BLaER1 treated with 17β-estradiol and CSF1 and Interleukin-3, amounts not matched to agents 10 nM and 100 nM (cell line): Measurements from ENCODE around the gene AGGF1.
A peak's percentile ranks its signal among the peaks of the same experiment; 100 is the strongest.
"Not testable (repeated sequence)": the region's sequence is repeated elsewhere in the genome, so short reads cannot be mapped to it uniquely, and the experiment has no call there.

ENCODE experiments used
- H3K27ac ChIP-seq, 11 experiments: shearing (Covaris generic); formaldehyde crosslinking; 2 replicates each; pipeline ENCODE4 v1.8.1; 2022
- H3K27me3 ChIP-seq, 11 experiments: shearing (Covaris generic); formaldehyde crosslinking; 2 replicates each; pipeline ENCODE4 v1.8.1; 2022
- H3K36me3 ChIP-seq, 11 experiments: shearing (Covaris generic); formaldehyde crosslinking; 2 replicates each; pipeline ENCODE4 v1.8.1; 2022
- H3K4me1 ChIP-seq, 10 experiments: shearing (Covaris generic); formaldehyde crosslinking; 2 replicates each; pipeline ENCODE4 v1.8.1; 2022
- H3K4me2 ChIP-seq, 11 experiments: shearing (Covaris generic); formaldehyde crosslinking; 2 replicates each; pipeline ENCODE4 v1.8.1; 2022
- H3K4me3 ChIP-seq, 10 experiments: shearing (Covaris generic); formaldehyde crosslinking; 2 replicates each; pipeline ENCODE4 v1.8.1; 2022
- H3K9ac ChIP-seq, 11 experiments: shearing (Covaris generic); formaldehyde crosslinking; 2 replicates each; pipeline ENCODE4 v1.8.1; 2022
- H3K9me3 ChIP-seq, 11 experiments: shearing (Covaris generic); formaldehyde crosslinking; replicated peaks in 1 of 11; 2 replicates each; pipeline ENCODE4 v1.8.1; 2022
- H4K20me1 ChIP-seq, 11 experiments: shearing (Covaris generic); formaldehyde crosslinking; 2 replicates each; pipeline ENCODE4 v1.8.1; 2022
- Cebpa-rat ChIP-seq, 11 experiments: shearing (Covaris generic); IDR thresholded peaks; 2 replicates each; pipeline ENCODE4 v1.8.1; 2022

Gene AGGF1

GRCh38 chr5:77086689-77087483 is 56.7 kb downstream of the AGGF1 start, which contains the start of gene ZBED3:
ZBED3 (minus strand) TSS chr5:77087285; CDS start chr5:77077878, 9,407 bp downstream.
- Histone ChIP-seq H4K20me1 (no peaks in the 10 kb centered on the region), H3K36me3 (peaks cover 3 to 23% (median 17%) of the 10 kb centered on the region in 11 experiments; a peak in 17 of 22 replicates), H3K9me3 (peaks cover 0 to 24% (median 4%) of the 10 kb centered on the region in 11 experiments; a peak in 9 of 22 replicates)

GRCh38 chr5:77087484-77088261 is 57.5 kb downstream of the AGGF1 start:
- peaks cover 0 to 24% (median 4%) of the 10 kb centered on the region in 11 experiments; a peak in 9 of 22 replicates for H3K9me3 ChIP-seq
- peak overlapping the region; percentile 77 to 96 (median 86) for H3K4me2 ChIP-seq

More at GRCh38 chr5:77086689-77087483, 56.7 kb downstream of the AGGF1 start, which contains the start of gene ZBED3:
- H3K9ac ChIP-seq: peak within 1 kb of the TSS; percentile 90 to 99 (median 95)
- H3K4me3 ChIP-seq: peak within 1 kb of the TSS; percentile 70 to 91 (median 83)
- H3K4me1 ChIP-seq: peaks cover 14 to 32% (median 21%) of the 10 kb centered on the region in 10 experiments
- peak within 1 kb of the TSS; percentile 81 to 98 (median 95) for H3K27ac ChIP-seq
- peak within 1 kb of the TSS; percentile 77 to 96 (median 86) for H3K4me2 ChIP-seq
- peak; percentile 48 to 98 (median 85); a peak in 18 of 22 replicates for TF ChIP-seq Cebpa-rat (IDR thresholded peaks at IDR 0.05)
- no peaks in the 10 kb centered on the region for H3K27me3 ChIP-seq

DNA sequence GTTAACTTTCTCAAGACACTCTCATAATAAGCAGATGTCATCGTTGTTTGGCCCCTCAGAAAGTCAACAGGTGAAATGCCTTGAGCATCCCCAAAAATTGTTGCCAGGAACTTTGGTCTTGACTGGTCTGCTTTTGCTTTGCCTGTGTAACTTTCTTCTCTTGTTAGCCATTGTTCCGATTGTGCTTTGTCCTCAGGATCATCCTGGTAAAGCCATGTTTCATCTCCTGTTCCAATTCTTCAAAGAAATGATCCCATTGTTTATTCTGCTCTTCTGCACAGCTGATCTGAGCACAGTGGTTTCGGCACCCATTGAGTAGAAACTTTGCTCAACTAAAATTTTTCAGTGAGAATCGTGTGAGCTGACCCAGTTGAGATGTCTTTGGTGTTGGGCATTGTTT is 65.0 kb downstream of the AGGF1 start:
- H4K20me1 ChIP-seq: no peaks in the 10 kb centered on the region
- no peak overlapping the region for H3K27ac ChIP-seq
- peaks cover 0 to 19% (median 8%) of the 10 kb centered on the region in 11 experiments; a peak in 11 of 22 replicates for H3K36me3 ChIP-seq
- H3K9ac ChIP-seq: no peak overlapping the region
- no peak for TF ChIP-seq Cebpa-rat (IDR thresholded peaks at IDR 0.05)
- peaks cover 0 to 16% (median 0%) of the 10 kb centered on the region in 11 experiments; a peak in 6 of 22 replicates for H3K9me3 ChIP-seq
- no peaks in the 10 kb centered on the region for H3K4me1 ChIP-seq
- H3K4me3 ChIP-seq: no peak overlapping the region
- no peak overlapping the region for H3K4me2 ChIP-seq
- H3K27me3 ChIP-seq: no peaks in the 10 kb centered on the region

More at GRCh38 chr5:77087484-77088261, 57.5 kb downstream of the AGGF1 start:
- peaks cover under 1 to 24% (median 20%) of the 10 kb centered on the region in 11 experiments; a peak in 18 of 22 replicates for H3K36me3 ChIP-seq
- peak overlapping the region; percentile 81 to 98 (median 95) for H3K27ac ChIP-seq
- peak overlapping the region; percentile 70 to 91 (median 83) for H3K4me3 ChIP-seq
- H3K9ac ChIP-seq: peak overlapping the region; percentile 90 to 99 (median 95); a peak in 21 of 22 replicates
- H3K27me3 ChIP-seq: no peaks in the 10 kb centered on the region
- peak in 1 of 11 experiments; percentile 10; a peak in 5 of 22 replicates for TF ChIP-seq Cebpa-rat (IDR thresholded peaks at IDR 0.05)
- H3K4me1 ChIP-seq: peaks cover 14 to 32% (median 21%) of the 10 kb centered on the region in 10 experiments
- no peaks in the 10 kb centered on the region for H4K20me1 ChIP-seq

GRCh38 chr5:77101298-77101697 is 71.1 kb downstream of the AGGF1 start:
- Histone ChIP-seq H3K4me1 (peaks cover 0 to 5% (median 0%) of the 10 kb centered on the region in 10 experiments; a peak in 1 of 20 replicates), H3K36me3 (peaks cover 0 to 25% (median 7%) of the 10 kb centered on the region in 11 experiments; a peak in 8 of 22 replicates), H3K9ac (no peak overlapping the region), H3K27me3 (no peaks in the 10 kb centered on the region), H3K4me3 (no peak overlapping the region), H3K9me3 (no peaks in the 10 kb centered on the region), H4K20me1 (no peaks in the 10 kb centered on the region), H3K27ac (no peak overlapping the region), H3K4me2 (no peak overlapping the region)
- TF ChIP-seq Cebpa-rat (IDR thresholded peaks at IDR 0.05): no peak

GRCh38 chr5:77102549-77102948 is 72.3 kb downstream of the AGGF1 start:
- H3K9ac ChIP-seq: no peak overlapping the region
- TF ChIP-seq Cebpa-rat (IDR thresholded peaks at IDR 0.05): no peak
- no peak overlapping the region for H3K4me3 ChIP-seq
- H3K27me3 ChIP-seq: no peaks in the 10 kb centered on the region
- H3K27ac ChIP-seq: no peak overlapping the region
- peaks cover 0 to 25% (median 7%) of the 10 kb centered on the region in 11 experiments; a peak in 8 of 22 replicates for H3K36me3 ChIP-seq
- H3K4me1 ChIP-seq: peaks cover 0 to 5% (median 0%) of the 10 kb centered on the region in 10 experiments; a peak in 1 of 20 replicates
- H4K20me1 ChIP-seq: no peaks in the 10 kb centered on the region
- H3K4me2 ChIP-seq: no peak overlapping the region
- H3K9me3 ChIP-seq: no peaks in the 10 kb centered on the region

- Histone ChIP-seq H3K9ac (no peak overlapping the region), H3K27me3 (no peaks in the 10 kb centered on the region), H3K4me3 (no peak overlapping the region), H3K9me3 (no peaks in the 10 kb centered on the region), H3K27ac (no peak overlapping the region), H3K4me2 (no peak overlapping the region), H3K36me3 (peaks cover 0 to 25% (median 7%) of the 10 kb centered on the region in 11 experiments; a peak in 8 of 22 replicates), H3K4me1 (peaks cover 0 to 5% (median 0%) of the 10 kb centered on the region in 10 experiments; a peak in 1 of 20 replicates), H4K20me1 (no peaks in the 10 kb centered on the region)
- TF ChIP-seq Cebpa-rat (IDR thresholded peaks at IDR 0.05): no peak
Measured at GRCh38 chr5:77103457-77103856, 73.3 kb downstream of the AGGF1 start.

DNA sequence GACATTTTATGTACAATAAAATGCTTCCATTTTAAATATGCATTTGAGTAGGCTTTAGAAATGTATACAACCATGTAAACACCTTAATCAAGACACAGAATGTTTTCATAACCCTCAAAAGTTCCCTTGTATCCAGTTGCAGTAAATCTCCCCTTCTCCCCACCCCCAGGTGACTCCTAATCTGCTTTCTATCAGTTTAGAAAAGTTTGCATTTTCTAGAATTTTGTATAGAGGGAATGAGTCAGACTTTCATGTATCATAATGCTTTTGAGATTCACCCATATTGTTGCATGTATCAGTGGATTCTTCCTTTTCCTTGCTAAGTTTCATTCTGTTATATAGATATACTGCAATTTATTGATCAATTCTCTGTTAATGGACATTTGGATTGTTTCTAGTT is 74.6 kb downstream of the AGGF1 start:
- peaks cover 0 to 5% (median 0%) of the 10 kb centered on the region in 10 experiments; a peak in 1 of 20 replicates for H3K4me1 ChIP-seq
- H3K9me3 ChIP-seq: no peaks in the 10 kb centered on the region
- H3K27ac ChIP-seq: no peak overlapping the region
- no peak for TF ChIP-seq Cebpa-rat (IDR thresholded peaks at IDR 0.05)
- H3K36me3 ChIP-seq: peaks cover 0 to 25% (median 7%) of the 10 kb centered on the region in 11 experiments; a peak in 7 of 22 replicates
- H3K9ac ChIP-seq: no peak overlapping the region
- no peak overlapping the region for H3K4me3 ChIP-seq
- H3K4me2 ChIP-seq: no peak overlapping the region
- H3K27me3 ChIP-seq: no peaks in the 10 kb centered on the region
- H4K20me1 ChIP-seq: no peaks in the 10 kb centered on the region

DNA sequence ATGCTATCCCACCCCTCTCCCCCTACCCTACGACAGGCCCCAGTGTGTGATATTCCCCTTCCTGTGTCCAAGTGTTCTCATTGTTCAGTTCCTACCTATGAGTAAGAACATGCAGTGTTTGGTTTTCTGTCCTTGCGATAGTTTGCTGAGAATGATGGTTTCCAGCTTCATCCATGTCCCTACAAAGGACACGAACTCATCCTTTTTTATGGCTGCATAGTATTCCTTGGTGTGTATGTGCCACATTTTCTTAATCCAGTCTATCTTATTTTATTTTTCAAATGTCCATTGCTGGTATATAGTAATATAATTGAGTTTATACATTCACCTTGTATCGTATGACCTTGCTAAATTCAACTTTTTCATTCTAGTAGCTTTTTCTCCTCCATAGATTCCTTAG is 76.8 kb downstream of the AGGF1 start:
- H3K27ac ChIP-seq, H4K20me1 ChIP-seq, H3K4me1 ChIP-seq, H3K9ac ChIP-seq, H3K4me2 ChIP-seq, H3K27me3 ChIP-seq, H3K9me3 ChIP-seq, H3K4me3 ChIP-seq: not testable (repeated sequence)
- H3K36me3 ChIP-seq: peaks cover 0 to 15% (median 5%) of the 10 kb centered on the region in 11 experiments; a peak in 8 of 22 replicates
